CMK (cell line): ENCODE results near the gene CDK5.
A peak's percentile ranks its signal among the peaks of the same experiment; 100 is the strongest.

ENCODE experiments used
- DNase-seq: peaks from one replicate; pipeline ENCODE4 v3.0.0-alpha.2; 2010; ENCODE audit warnings: low read depth

The CDK5 gene

DNA sequence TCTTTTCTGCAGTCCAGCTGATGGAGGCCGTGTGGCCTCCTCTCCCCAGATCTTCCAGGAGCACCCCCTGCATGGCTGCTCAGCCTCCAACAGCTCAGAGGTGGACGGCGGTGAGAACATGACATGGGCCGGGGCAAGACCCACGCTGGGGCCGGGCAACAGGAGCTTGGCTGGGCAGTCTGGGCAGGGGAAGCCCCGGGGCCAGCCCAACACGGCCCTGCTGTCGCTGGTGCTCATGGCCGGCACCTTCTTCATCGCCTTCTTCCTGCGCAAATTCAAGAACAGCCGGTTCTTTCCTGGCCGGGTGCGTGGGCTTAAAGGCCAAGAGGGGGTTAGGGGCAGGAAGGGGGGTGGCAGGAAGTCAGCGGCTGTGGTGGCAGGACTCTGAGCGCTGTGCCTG, 16.3 kb upstream of the CDK5 start:
- DNase-seq: no peak

DNA sequence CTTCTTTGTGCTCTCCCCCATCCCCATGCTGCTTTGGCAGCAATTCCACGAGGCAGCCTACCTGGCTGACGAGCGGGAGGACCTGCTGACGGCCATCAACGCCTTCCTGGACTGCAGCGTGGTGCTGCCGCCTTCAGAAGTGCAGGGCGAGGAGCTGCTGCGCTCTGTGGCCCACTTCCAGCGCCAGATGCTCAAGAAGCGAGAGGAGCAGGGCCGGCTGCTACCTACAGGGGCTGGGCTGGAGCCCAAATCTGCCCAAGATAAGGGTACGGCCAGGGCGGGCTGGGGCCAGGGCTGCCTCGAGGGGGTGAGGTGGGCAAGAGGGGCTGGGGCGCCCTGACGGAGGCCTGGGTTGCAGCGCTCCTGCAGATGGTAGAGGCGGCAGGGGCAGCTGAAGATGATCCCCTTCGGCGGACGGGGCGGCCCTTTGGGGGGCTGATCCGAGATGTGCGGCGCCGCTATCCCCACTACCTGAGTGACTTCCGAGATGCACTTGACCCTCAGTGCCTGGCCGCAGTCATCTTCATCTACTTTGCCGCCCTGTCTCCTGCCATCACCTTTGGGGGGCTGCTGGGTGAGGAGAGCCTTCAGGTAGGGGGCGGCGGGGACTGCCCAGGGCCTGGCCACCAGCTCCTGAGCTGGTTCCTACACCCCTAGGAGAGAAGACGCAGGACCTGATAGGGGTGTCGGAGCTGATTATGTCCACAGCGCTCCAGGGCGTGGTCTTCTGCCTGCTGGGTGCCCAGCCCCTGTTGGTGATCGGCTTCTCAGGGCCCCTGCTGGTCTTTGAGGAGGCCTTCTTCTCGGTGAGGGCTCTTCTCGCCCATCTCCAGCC, 13.6 kb upstream of the CDK5 start:
- no peak for DNase-seq

DNA sequence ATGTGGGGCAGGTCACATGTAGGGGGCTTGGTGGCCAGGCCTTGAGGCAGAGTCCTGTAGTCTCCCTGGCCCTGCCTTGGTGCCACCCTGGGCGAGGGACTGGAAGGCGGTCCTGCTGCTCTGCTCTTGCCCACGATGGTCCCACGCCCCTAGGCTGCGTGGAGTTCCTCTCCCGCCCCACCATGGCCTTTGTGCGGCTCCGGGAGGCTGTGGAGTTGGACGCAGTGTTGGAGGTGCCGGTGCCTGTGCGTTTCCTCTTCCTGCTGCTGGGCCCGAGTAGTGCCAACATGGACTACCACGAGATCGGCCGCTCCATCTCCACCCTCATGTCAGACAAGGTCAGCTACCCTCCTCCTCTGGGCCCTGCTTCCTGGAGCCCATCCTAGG, 12.9 kb upstream of the CDK5 start:
- DNase-seq: no peak

- no peak for DNase-seq
Measured at GRCh38 chr7:151069841-151070573, 12.3 kb upstream of the CDK5 start.

- no peak for DNase-seq
Measured at GRCh38 chr7:151068069-151068773, 10.5 kb upstream of the CDK5 start.

- DNase-seq: no peak
Measured at GRCh38 chr7:151066273-151066974, 8.7 kb upstream of the CDK5 start.

DNA sequence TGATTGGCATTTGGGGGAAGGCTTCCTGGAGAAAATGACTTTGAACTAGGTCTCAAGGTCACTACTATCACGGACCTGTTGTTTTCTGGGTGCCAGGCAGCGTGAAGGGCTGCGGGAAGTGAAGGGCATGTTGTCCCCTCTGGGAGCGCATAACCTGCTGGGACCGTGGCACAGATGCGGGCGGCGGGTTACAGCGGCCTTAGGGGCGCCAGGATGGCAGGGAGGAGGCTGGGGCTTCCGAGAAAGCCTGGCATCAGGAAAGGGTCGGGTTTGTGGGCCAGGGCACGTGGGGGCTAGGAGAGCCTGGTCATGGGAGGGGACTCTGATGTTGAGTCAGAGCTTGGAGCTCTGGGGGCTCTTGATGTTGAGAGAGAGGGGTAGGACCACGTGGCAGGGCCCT, 7.8 kb upstream of the CDK5 start:
- no peak for DNase-seq

DNA sequence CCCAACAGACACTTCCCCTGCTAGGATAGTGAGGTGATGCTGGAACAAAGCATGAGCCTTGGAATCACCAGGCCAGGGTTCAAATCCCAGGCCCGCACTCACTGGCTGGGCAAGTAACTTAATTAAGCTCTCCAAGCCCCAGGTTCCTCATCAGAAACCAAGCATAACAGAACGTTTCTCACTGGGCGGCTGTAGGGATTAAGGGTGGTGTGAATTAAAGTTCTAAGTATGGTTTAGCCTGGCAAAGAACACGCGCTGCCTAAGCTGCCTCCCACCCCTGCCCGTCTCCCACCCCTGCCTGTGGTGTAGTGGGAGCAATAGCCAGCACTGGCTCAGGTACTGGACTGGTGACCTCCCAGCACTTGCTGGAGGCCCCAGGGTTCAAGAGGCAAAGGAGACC, 7.3 kb upstream of the CDK5 start:
- DNase-seq: no peak

GRCh38 chr7:151064454-151064853, 6.8 kb upstream of the CDK5 start:
- DNase-seq: no peak

- DNase-seq: no peak
Measured at GRCh38 chr7:151063212-151063561, 5.5 kb upstream of the CDK5 start.

DNA sequence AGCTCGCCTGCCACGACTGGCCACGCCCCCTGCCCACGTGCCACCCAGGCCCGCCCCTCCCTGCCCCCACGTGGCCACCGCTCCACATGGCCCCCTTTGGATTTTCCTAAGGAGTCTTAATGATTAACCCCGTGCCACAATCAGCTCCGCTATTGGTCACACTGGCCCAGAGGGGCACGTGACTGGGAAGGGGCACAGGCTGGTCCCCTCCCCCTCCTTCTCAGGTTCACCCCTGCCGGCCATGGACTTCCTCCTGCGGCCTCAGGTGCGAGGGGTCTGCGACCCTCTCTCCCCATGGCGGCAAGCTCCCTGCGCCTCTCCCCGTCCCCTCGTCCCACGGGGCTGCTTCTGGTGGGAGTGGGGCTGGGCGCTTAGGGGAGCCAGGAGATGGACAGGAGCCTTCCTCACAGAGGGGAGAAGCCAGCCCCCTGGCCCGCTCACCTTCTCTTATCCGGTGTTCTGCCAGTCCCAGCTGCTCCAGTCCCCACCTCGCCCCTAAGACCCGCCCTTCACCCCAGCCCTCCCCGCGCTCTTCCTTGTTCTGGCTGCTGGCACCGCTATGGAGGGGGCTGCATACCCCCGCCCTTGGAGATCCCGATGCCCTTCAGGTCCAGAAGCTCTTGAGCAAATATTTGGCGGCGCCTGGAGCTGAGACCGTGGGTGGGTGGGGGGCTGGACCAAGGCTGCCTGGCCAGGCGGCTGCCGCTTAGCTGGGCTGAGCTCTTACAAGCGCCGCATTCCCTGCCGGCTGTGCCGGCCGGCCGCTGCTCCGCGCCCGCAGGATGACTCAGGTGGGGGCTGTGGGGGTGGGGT, 4.9 kb upstream of the CDK5 start:
- no peak for DNase-seq

DNA sequence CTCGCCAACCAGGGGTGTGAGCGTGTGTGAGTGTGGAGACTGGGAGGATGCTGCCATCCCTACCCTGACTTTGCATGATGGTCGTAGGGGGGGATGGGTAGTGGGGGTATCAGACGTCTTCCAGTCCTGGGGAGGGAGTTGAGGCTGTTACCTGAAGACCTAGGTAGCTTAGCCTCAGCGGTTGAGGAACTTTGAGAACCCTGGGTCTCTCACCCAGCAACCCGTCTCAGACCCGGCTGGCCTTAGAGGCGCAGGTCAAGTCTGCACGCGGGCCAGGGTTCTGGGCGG, 4.4 kb upstream of the CDK5 start:
- no peak for DNase-seq

GRCh38 chr7:151061213-151062110, 3.8 kb upstream of the CDK5 start:
- no peak for DNase-seq

- DNase-seq: no peak
Measured at GRCh38 chr7:151060416-151061212, 2.9 kb upstream of the CDK5 start.

GRCh38 chr7:151060113-151060415, 2.4 kb upstream of the CDK5 start:
- no peak for DNase-seq

DNA sequence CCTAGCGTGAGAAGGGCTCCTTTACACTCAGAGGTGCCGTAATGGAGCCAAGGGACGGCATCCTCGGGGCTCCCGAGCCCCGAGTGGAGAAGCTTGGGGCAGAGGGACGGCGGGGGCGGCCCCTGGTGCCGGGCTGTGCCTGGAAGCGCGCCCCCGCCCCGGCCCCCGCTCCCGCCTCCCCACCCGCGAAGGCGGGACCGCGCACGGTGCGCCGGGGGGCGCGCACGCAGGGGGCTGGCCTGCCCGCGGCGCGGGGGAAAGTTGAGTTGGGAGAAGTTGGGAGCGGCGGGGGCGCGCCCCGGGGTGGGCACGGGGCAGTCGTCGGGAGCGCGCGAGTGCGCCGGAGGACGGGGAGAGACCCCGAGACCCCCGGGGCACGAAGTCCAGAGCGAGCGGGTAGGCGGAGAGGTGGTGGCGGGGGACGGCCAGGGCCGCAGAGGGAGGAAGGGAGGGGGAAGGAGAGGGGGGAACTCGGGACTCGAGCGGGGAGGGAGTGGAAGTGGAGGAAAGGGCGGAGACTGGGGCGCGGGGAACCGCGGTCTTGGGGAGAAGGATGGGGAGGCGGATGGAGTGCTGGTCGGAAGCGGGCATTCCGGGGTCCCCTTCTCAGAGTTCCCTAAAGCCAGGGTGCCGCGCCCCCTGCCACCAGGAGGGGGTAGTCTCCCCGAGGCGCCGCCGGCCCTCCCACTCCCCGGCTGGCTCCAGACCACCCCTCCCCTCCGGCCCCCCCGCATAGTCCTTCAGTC, 1.8 kb upstream of the CDK5 start, which contains the start of gene SLC4A2:
Gene SLC4A2, plus strand, starts transcription at position 223 of the 746 bp plus-strand sequence. CDS start 2,399 bp downstream, outside the sequence.
- no peak for DNase-seq

- DNase-seq: no peak
Measured at GRCh38 chr7:151058781-151059366, 1.2 kb upstream of the CDK5 start.

DNA sequence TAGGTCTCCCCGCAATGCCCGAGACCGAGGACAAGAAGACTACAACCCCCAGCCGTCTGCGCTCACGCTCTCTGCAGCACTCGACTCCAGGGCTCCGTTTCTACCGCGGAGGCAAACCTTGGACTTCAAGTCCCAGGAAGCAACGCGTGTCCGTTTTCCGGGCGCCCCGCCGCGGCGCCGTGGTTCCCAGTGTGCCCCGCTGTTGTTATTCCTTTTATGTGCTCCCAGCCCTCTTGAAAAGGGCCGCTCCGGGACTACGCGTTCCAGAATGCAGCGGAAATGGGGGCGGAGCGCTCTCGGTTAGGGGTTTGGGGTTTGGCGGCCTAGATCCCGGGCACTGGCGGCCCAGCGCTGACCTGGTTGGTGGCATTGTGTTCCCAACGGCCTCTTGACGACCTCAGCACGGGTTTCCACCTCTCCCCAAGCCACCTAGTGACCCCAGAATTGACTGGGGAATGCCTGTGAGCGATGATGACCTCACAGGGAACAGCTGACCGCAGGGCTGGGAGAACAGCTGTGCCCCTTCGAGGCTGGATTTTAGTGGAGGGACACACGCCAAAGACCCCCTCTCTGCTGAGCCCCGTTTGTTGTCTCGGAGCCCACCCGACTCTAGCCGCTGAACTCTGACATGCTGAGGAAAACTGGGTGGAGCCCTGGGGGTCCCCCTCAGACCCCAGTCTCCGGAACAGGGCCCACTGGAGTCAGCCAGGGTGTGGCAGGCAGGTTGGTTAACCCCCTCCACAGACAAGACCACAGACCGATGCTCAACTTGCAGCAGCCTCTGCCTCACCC, 488 bp upstream of the CDK5 start:
- DNase-seq: peak; percentile 98
